ENCODE measurements around the gene ZSCAN5C. TPM values are rescaled to one million over a fixed set of nuclear protein-coding genes. Genes with fewer than 3 reads are reported as not detected.
"Not testable (repeated sequence)": the region's sequence is repeated elsewhere in the genome, so short reads cannot be mapped to it uniquely, and the experiment has no call there.

The ZSCAN5C gene
- total RNA-seq, 2 donors from 2014 or later, result not detected

GRCh38 chr19:56193981-56194640 lies 8.0 kb upstream of the ZSCAN5C start:
- no peak overlapping the region for H3K27ac ChIP-seq
- DNase-seq (ENCODE audit: low spot score) (no peak), ATAC-seq (ENCODE audit: insufficient number of reproducible peaks, low FRiP score, low read depth) (no peak)
- H3K27me3 ChIP-seq (replicated peaks; ENCODE audit: insufficient read depth), result no peaks in the 10 kb centered on the region
- H3K4me3 ChIP-seq, result no peak overlapping the region
- H3K9me3 ChIP-seq, result no peaks in the 10 kb centered on the region
- TF ChIP-seq, protein P1, sequence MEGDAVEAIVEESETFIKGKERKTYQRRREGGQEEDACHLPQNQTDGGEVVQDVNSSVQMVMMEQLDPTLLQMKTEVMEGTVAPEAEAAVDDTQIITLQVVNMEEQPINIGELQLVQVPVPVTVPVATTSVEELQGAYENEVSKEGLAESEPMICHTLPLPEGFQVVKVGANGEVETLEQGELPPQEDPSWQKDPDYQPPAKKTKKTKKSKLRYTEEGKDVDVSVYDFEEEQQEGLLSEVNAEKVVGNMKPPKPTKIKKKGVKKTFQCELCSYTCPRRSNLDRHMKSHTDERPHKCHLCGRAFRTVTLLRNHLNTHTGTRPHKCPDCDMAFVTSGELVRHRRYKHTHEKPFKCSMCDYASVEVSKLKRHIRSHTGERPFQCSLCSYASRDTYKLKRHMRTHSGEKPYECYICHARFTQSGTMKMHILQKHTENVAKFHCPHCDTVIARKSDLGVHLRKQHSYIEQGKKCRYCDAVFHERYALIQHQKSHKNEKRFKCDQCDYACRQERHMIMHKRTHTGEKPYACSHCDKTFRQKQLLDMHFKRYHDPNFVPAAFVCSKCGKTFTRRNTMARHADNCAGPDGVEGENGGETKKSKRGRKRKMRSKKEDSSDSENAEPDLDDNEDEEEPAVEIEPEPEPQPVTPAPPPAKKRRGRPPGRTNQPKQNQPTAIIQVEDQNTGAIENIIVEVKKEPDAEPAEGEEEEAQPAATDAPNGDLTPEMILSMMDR (IDR thresholded peaks at IDR 0.05), result no peak
- H3K4me1 ChIP-seq (ENCODE audit: control insufficient read depth in 1 of 2, low read depth in 2 of 2), result no peaks in the 10 kb centered on the region
- H3K36me3 ChIP-seq, result no peaks in the 10 kb centered on the region

- not testable (repeated sequence) for ATAC-seq (ENCODE audit: insufficient number of reproducible peaks, low FRiP score, low read depth); H3K36me3 ChIP-seq; H3K4me1 ChIP-seq (ENCODE audit: control insufficient read depth in 1 of 2, low read depth in 2 of 2); H3K9me3 ChIP-seq; DNase-seq (ENCODE audit: low spot score); H3K27me3 ChIP-seq (replicated peaks; ENCODE audit: insufficient read depth); H3K4me3 ChIP-seq; H3K27ac ChIP-seq
Observed at GRCh38 chr19:56197646-56198045, 4.4 kb upstream of the ZSCAN5C start, which contains the start of gene ZSCAN5B. Gene ZSCAN5B, minus strand, starts transcription at chr19:56197783. Its CDS starts 4,731 bp downstream, at chr19:56193052.

DNA sequence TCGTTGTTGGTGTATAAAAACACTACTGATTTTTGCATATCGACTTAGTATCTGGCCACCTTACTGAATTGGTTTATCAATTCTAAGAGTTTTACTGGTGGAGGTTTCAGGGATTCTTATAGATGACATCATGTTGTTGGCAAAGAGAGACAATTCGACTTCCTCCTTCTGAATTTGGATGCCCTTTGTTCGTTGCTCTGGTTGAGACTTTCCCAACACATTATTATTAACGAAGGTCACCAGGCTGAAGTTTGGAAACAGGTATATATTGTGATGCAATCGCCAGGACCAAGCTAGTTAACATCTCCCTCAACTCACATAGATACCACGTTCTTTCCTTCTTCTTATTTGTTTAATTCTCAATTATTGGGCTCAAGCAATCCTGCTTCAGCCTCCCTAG lies 2.4 kb upstream of the ZSCAN5C start:
- Histone ChIP-seq H3K4me1 (ENCODE audit: control insufficient read depth in 1 of 2, low read depth in 2 of 2) (no peaks in the 10 kb centered on the region), H3K27ac (no peak overlapping the region), H3K4me3 (no peak overlapping the region), H3K27me3 (replicated peaks; ENCODE audit: insufficient read depth) (no peaks in the 10 kb centered on the region), H3K36me3 (no peaks in the 10 kb centered on the region), H3K9me3 (no peaks in the 10 kb centered on the region)
- ATAC-seq (ENCODE audit: insufficient number of reproducible peaks, low FRiP score, low read depth), result no peak
- no peak for DNase-seq (ENCODE audit: low spot score)
- TF ChIP-seq, protein P1 (IDR thresholded peaks at IDR 0.05), result no peak

GRCh38 chr19:56207581-56207980 lies 5.5 kb downstream of the ZSCAN5C start:
- DNase-seq (ENCODE audit: low spot score); H3K4me3 ChIP-seq; H3K27ac ChIP-seq; ATAC-seq (ENCODE audit: insufficient number of reproducible peaks, low FRiP score, low read depth); H3K27me3 ChIP-seq (replicated peaks; ENCODE audit: insufficient read depth); H3K36me3 ChIP-seq; H3K4me1 ChIP-seq (ENCODE audit: control insufficient read depth in 1 of 2, low read depth in 2 of 2); H3K9me3 ChIP-seq: not testable (repeated sequence)

DNA sequence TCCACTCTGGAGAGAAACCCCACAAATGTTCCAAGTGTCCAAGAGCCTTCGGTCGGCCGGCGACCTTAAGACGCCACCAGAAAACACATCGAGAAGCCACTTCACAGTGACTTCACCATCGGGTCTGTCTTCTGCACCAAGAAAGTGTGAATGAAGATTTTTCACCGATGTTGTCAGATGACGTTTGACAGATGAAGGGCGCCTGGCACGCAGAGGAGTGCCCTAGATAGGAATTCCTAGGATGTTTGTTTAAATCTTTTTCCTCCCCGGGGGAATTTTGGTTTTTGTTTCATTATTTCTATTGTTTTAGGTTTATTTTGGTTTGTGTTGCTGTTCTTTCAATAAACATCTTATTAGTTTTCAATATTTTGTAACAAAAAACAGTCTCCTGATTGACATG lies 7.0 kb downstream of the ZSCAN5C start:
- TF ChIP-seq, protein P1 (IDR thresholded peaks at IDR 0.05), result no peak
- no peak for ATAC-seq (ENCODE audit: insufficient number of reproducible peaks, low FRiP score, low read depth)
- no peaks in the 10 kb centered on the region for H3K27me3 ChIP-seq (replicated peaks; ENCODE audit: insufficient read depth)
- H3K4me3 ChIP-seq, result no peak overlapping the region
- H3K9me3 ChIP-seq, result no peaks in the 10 kb centered on the region
- H3K4me1 ChIP-seq (ENCODE audit: control insufficient read depth in 1 of 2, low read depth in 2 of 2), result no peaks in the 10 kb centered on the region
- H3K36me3 ChIP-seq, result no peaks in the 10 kb centered on the region
- DNase-seq (ENCODE audit: low spot score), result no peak
- no peak overlapping the region for H3K27ac ChIP-seq

- H3K27me3 ChIP-seq (replicated peaks; ENCODE audit: insufficient read depth); H3K4me3 ChIP-seq; H3K36me3 ChIP-seq; H3K4me1 ChIP-seq (ENCODE audit: control insufficient read depth in 1 of 2, low read depth in 2 of 2); H3K27ac ChIP-seq; DNase-seq (ENCODE audit: low spot score); H3K9me3 ChIP-seq; ATAC-seq (ENCODE audit: insufficient number of reproducible peaks, low FRiP score, low read depth): not testable (repeated sequence)
Observed at GRCh38 chr19:56210036-56210435, 8.0 kb downstream of the ZSCAN5C start.

- no peak overlapping the region for H3K27ac ChIP-seq
- no peak for DNase-seq (ENCODE audit: low spot score)
- no peaks in the 10 kb centered on the region for H3K9me3 ChIP-seq
- no peaks in the 10 kb centered on the region for H3K36me3 ChIP-seq
- no peaks in the 10 kb centered on the region for H3K27me3 ChIP-seq (replicated peaks; ENCODE audit: insufficient read depth)
- ATAC-seq (ENCODE audit: insufficient number of reproducible peaks, low FRiP score, low read depth), result no peak
- TF ChIP-seq, protein P1 (IDR thresholded peaks at IDR 0.05), result no peak
- H3K4me1 ChIP-seq (ENCODE audit: control insufficient read depth in 1 of 2, low read depth in 2 of 2), result no peaks in the 10 kb centered on the region
- H3K4me3 ChIP-seq, result no peak overlapping the region
Observed at GRCh38 chr19:56211718-56212117, 9.6 kb downstream of the ZSCAN5C start.
